HG02623 (cell line): ENCODE results near the gene GMPR2.

Experiments used
- ATAC-seq: cut with Tn5 transposase; IDR thresholded peaks from one replicate; pipeline ENCODE4 v1.9.1; 2021; ENCODE audit warnings: moderate library complexity; ENCODE audit not compliant: unreplicated experiment

The GMPR2 gene

GRCh38 chr14:24263848-24264247 lies 31.1 kb downstream of the GMPR2 start:
- ATAC-seq: no peak

- no peak for ATAC-seq
These were observed 31.6 kb downstream of the GMPR2 start for GRCh38 chr14:24264298-24264697.

- ATAC-seq: no peak
These were observed 33.9 kb downstream of the GMPR2 start for GRCh38 chr14:24266344-24267244.

GRCh38 chr14:24267516-24267915 lies 34.8 kb downstream of the GMPR2 start:
- no peak for ATAC-seq

GRCh38 chr14:24268225-24268624 lies 35.5 kb downstream of the GMPR2 start:
- ATAC-seq: no peak

- no peak for ATAC-seq
These were observed 36.6 kb downstream of the GMPR2 start for GRCh38 chr14:24269368-24269767.

GRCh38 chr14:24269910-24270536 lies 37.3 kb downstream of the GMPR2 start:
- ATAC-seq: no peak

GRCh38 chr14:24270537-24271133 lies 37.9 kb downstream of the GMPR2 start:
- ATAC-seq: no peak

- ATAC-seq: peak; percentile 80
These were observed 38.6 kb downstream of the GMPR2 start, which contains the start of gene RABGGTA for GRCh38 chr14:24271134-24271833. RABGGTA (minus strand) TSS chr14:24271597; CDS start chr14:24271115, 482 bp downstream.

- ATAC-seq: no peak
These were observed 39.1 kb downstream of the GMPR2 start for GRCh38 chr14:24271834-24272263.

- ATAC-seq: no peak
These were observed 39.7 kb downstream of the GMPR2 start for GRCh38 chr14:24272467-24272866.

GRCh38 chr14:24273422-24273998 lies 40.8 kb downstream of the GMPR2 start:
- ATAC-seq: no peak

GRCh38 chr14:24274101-24274543 lies 41.4 kb downstream of the GMPR2 start:
- ATAC-seq: peak; percentile 45

GRCh38 chr14:24277071-24277470 lies 44.3 kb downstream of the GMPR2 start:
- ATAC-seq: no peak

GRCh38 chr14:24277606-24278321 lies 45.0 kb downstream of the GMPR2 start:
- no peak for ATAC-seq

- no peak for ATAC-seq
These were observed 45.7 kb downstream of the GMPR2 start for GRCh38 chr14:24278424-24278823.

- ATAC-seq: peak; percentile 62
These were observed 46.8 kb downstream of the GMPR2 start for GRCh38 chr14:24279301-24280186.

- no peak for ATAC-seq
These were observed 48.2 kb downstream of the GMPR2 start for GRCh38 chr14:24280797-24281460.
